ENCODE results near the gene OR2J2.
"Not testable (repeated sequence)": the region's sequence is repeated elsewhere in the genome, so short reads cannot be mapped to it uniquely, and the experiment has no call there.

OR2J2 gene

DNA sequence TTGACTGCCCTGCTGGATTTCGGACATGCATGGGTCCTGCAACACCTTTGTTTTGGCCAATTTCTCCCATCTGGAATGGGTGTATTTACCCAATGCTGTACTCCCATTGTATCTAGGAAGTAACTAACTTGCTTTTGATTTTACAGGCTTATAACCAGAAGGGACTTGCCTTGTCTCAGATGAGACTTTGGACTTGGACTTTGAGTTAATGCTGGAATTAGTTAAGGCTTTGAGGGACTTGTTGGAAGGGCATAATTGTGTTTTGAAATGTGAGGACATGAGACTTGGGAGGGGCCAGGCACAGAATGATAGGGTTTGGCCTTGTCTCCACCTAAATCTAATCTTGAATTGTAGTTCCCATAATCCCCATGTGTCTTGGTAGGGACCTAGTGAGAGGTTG is 47.3 kb downstream of the OR2J2 start:
- H3K27ac ChIP-seq (ENCODE audit: low read length); H3K9me3 ChIP-seq (ENCODE audit: control insufficient read depth, insufficient read depth, low read length); DNase-seq (ENCODE audit: low read depth, low spot score); H3K36me3 ChIP-seq (ENCODE audit: control insufficient read depth, insufficient read depth, low read length); H3K4me3 ChIP-seq (ENCODE audit: low read length); H3K27me3 ChIP-seq (ENCODE audit: control insufficient read depth, insufficient read depth, low read length); H3K4me1 ChIP-seq (ENCODE audit: control insufficient read depth, insufficient read depth, low read length): not testable (repeated sequence)
- no CpG with 5 or more reads among the region's 1 CpG for WGBS (ENCODE audit: insufficient coverage, insufficient read length)
